ENCODE results near the gene NUDT15.

Gene NUDT15

DNA sequence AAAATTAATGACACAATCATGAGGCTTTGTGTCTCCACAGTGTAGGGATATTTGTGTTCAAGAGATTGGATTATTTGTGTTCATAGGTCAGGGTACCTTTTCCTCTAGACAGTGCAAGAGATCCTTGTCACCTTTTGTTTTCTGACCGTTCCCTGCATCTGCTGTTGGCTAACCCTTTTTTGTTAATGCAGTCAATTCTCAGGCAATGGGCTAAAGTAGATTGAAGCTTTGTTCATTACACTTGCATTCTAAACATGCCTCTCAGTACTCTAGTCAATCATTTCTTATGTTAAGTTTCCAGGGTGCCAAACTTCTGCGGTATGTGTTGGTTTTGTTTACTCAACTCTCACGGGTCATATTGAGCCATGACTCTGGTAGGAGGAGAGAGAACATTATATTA is 59.1 kb downstream of the NUDT15 start:
- TF ChIP-seq, protein P1, sequence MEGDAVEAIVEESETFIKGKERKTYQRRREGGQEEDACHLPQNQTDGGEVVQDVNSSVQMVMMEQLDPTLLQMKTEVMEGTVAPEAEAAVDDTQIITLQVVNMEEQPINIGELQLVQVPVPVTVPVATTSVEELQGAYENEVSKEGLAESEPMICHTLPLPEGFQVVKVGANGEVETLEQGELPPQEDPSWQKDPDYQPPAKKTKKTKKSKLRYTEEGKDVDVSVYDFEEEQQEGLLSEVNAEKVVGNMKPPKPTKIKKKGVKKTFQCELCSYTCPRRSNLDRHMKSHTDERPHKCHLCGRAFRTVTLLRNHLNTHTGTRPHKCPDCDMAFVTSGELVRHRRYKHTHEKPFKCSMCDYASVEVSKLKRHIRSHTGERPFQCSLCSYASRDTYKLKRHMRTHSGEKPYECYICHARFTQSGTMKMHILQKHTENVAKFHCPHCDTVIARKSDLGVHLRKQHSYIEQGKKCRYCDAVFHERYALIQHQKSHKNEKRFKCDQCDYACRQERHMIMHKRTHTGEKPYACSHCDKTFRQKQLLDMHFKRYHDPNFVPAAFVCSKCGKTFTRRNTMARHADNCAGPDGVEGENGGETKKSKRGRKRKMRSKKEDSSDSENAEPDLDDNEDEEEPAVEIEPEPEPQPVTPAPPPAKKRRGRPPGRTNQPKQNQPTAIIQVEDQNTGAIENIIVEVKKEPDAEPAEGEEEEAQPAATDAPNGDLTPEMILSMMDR (IDR thresholded peaks at IDR 0.05; ENCODE audit: insufficient read depth, low read depth, low read length, missing control alignments), result no peak
- no peak for DNase-seq (ENCODE audit: low read depth)
- no peak overlapping the region for H3K4me3 ChIP-seq (ENCODE audit: low read depth, low read length)
